EH (cell line): ENCODE results near the gene SSH2.

ENCODE experiments used
- DNase-seq: peaks from one replicate; pipeline ENCODE4 v3.0.0-alpha.2; 2015; ENCODE audit warnings: low read depth

SSH2 gene

DNA sequence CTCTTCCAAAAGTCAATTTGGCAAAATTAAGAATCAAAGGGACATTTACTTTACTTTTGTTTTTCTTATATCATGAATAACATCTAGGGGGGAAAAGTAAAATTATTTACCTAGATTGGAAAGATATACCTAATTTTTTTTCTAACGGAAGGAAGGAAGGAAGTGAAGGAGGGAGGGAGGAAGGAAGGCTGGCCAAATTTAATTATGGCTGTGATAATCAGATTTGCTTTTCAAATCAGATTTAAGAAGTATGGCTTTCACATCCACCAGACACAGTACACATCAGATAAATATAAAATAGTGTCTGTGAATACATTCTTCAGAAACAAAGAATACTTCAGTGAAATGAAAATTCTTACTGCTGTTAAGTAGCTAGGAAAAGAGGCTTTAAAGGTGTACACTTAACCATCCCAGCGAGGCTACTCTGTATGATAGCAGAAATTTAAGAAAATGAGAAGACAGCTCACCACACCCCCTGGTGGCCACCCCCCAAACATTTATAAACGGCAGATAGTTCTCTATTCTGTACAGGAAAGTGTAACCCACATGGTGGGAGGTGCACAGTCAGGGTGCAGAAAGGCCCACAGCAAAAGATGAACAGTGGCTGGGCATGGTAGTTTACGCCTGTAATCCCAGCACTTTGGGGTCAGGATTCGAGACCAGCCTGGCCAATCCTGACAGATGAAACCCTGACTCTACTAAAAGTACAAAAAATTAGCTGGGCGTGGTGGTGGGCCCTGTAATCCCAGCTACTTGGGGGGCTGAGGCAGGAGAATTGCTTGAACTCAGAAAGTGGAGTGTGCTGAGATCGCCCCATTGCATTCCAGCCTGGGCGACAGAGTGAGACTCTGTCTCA is 150.8 kb downstream of the SSH2 start:
- DNase-seq, result peak; percentile 61

DNA sequence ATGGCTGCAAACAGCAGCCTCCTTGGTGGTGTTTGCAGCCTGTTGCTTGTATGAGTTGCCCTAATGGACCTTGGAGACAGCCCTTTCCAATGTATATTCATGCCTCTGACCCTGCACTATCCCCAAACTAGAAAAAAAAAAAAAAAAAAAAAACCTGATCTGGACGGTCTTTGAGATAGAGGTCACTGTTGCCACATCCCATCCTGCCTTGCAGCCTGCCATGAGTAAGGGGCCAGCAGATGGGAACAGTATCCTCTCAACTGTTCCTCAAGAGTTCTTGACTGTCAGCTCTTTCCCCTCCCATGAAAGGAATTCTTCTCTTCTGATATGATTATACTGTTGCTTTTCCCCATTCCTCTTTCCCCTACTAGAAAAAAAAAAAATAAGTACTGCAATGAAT is 152.4 kb downstream of the SSH2 start:
- DNase-seq, result no peak

DNA sequence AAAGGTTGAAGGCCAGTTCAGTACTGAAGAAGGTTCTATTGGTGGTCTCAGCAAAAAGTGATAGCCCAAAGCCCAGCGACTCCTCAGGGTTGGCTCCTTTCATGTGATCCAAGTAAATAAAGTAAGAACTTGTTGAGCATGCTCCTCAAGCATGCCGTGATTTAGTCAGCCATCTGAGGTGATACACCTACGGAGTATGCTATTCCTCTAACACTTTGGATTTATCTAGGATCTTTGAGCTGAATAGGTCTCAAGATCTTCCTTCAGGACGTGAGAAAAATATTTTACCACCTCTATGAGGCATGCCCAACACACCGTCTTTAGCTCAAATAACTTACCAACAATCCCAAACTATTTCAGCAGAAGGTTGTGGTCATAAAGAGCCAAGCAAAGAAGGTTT is 154.0 kb downstream of the SSH2 start:
- no peak for DNase-seq

DNA sequence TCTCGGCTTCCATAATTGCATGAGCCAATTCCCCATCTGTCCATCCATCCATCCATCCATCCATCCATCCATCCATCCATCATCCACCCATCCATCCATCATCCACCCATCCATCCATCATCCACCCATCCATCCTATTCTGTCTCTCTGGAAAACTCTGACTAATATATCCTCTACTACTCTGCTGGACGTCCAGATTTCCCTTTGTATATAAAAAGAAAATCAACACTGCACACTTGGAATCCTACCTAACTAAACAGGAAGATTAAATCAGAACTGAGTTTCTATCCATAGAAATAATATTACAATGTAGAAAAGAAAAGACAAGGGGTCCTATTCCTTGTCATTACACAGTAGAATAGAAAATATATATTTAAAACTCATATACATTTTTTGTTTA is 157.0 kb downstream of the SSH2 start:
- DNase-seq, result no peak

DNA sequence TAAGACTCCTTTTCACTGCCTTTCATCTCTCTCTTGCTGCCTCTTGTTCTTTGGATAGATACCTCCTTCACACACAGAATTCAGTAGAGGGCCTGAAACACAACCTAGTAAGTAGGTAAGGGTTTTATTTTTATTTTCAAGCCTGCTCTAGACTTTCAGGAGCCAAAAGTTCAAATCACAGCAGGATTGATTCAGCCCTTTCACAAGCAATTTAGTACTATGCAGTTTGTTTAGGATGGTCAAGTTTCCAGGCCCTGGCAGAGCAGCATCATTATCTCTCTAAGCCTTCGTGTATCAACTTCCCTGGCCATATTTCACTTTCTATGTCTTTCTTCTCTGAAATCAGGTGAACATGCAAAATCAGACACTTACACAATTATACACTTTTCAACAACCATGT is 158.5 kb downstream of the SSH2 start:
- no peak for DNase-seq

DNA sequence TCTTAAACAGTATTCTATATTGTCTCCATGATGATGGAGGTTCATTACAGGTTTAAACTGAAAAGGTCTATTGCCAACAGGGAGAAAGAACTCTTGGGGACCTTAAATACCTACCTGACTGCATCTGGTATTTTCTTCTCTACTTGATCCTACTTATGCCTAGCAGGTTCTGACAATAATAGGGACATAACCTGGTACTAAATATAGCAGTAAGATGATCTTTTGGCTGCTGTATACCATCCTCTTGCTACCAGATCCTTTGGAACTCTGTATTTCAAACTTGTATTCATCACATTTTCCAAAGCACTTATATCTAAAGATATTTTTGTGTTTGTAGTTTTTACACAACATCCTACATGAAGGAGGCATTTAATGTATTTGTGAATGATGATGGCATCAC is 160.8 kb downstream of the SSH2 start:
- DNase-seq, result no peak

DNA sequence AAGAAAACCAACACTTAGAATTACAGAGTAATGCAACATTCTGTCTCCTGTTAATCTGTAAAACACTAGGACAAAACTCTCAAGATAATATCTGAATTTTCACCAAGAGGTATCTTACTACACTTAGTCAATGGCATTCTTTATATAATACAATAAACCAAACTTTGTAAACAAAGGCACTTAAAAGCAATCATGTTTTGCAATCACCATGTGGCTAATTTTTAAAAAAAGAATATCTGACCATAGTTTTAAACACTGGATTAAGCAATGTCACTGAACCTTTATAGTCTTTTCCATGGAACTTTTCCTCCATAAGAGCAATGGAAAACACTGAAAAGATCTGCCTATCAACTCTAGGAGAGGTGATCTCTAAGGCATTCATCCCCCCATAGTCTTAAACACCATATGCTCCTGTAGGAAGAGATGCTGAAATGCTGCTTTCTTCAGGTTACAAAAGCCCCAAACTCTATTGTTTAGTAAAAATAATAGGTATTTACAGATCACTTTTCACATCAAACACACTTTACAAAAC is 163.2 kb downstream of the SSH2 start:
- no peak for DNase-seq

DNA sequence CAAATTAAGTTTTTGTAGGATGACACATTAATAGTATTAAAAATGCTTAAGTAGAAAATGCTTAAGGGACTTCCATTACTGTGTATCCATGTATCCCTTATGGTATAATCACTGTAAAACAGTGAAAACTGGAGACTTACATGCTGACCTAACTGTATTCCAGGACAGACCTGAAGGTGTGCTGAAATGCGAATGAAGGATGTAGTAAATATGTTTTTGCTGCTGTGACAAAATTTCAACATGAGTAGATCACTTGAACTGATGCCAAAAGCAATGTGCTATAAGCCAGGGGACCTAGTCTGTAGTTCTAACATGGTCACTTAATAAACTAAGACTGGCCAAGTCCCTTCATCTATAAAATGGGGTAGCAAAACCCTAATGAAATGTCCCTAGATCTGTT is 165.3 kb downstream of the SSH2 start:
- DNase-seq, result no peak

DNA sequence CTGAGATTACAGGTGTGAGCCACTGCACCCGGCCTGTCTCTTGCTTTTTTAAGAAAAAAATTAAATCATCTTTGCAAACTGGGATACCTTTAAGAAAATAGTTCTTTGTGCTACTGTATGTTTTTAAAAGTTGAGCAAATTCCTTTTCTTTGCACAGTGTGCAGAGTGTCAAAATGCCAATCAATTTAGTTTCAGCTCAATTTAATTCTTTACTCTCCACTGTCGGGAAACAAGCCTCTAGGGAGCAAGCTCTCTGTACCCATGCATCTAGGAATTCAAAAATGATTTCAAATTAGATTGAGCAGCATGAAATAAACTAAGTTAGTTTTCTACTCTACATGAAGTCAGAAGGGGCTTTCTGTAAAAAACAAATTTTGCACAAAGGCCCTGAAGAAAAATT is 165.8 kb downstream of the SSH2 start:
- no peak for DNase-seq

DNA sequence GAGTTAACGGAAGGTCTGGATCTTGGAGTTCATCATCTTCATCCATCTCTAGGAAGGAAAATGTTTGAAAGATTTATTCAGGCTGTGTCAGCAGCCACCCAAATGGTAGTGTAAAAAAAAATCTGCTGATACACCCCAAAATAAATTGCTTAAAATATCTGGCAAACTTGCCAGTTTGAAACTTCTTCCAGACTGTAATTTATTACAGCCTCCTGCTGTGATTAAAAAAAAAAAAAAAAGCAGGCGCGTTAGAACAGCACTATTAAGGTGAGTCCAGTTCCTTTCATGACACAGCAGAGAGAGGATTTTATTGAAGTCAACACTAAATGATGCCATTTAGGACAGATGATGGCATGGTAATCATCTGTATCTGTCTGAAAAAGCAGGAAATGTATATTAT is 166.8 kb downstream of the SSH2 start:
- no peak for DNase-seq

DNA sequence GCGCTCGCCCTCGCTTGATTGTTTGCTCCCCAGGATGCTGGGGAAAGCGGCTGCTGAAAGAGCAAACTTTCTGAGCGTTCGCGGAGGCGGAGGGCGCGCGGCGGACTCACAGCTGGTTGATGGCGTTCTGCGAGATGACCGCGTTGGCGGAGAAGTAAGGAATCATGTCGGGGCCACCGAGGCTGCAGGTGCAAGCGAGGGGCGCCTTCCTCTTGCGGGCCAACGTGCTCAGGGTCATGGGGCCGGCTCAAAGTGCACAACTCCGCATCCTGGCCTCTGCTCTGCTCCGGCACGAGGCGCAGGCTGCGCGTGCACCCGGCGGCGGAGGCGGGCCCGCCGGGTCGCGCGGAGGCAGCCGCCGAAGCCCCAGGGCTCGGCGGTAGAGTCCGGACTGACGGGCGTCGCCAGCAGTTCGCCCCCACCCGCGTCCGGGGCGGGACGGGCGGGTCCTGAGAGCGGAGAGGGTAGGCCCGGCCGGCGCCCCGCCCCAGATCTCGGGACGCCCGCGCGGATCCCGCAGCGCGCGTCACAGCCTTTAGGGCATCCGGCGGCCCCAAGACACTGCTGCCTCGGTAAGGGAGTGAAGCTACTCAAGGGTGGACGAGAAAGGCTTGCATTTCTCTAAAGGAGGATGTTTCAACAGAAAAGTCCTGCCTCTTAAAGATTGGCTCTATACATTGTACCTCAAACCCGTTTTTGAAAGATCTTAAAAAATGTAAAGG is 168.8 kb downstream of the SSH2 start:
- DNase-seq, result peak; percentile 88

DNA sequence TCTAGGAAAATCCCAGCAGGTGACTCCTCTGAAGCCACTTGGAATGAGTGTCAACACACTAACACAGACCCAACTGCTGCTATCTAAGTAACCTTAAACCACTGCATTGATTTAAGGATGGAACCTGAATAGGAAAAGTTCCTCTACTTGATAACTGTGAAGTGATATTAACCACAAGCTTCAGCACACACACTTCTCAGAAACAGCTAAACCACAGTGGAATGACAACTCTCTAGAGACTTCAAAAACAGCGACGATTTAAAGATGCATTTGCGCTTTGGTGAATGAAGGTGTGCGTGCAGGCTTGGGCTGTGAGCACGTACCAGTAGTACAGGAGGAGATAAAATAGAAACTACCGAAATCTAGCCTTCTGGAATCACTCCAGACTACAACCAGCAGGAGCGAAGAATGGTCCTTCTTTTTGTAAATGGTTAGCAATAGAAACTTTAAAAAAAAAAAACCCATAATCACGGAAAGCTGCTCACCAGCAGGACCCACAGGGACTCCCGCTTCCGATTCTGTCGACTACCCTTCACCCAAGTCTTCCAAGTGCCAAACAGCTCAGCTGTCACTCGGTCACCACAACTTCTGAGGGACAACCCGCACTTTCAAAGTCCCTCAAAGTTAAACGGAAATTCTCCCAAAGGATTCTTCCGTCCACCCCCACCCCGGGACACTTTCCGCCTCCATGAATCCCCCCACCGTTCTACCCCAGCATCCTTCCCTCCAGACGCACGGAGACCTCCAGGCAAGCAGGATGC is 169.6 kb downstream of the SSH2 start:
- peak; percentile 27 for DNase-seq

DNA sequence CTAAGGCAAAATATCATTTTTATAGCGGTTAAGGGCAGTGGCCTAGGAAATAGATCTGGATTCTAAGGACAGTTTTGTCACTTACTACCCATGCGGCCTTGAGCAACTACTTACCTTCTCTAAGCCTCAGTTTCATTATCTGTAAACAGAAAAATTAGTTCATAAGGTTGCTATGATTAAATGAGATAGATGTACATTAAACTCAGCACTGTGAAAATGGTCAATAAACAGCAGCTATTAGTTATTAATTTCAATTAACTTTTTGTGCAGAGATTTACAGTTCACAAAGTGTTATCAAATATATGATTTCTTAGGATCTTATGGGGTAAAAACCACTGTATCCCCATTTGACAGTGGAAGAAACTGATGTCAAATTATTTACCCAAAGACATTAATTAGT is 171.8 kb downstream of the SSH2 start:
- DNase-seq, result no peak

DNA sequence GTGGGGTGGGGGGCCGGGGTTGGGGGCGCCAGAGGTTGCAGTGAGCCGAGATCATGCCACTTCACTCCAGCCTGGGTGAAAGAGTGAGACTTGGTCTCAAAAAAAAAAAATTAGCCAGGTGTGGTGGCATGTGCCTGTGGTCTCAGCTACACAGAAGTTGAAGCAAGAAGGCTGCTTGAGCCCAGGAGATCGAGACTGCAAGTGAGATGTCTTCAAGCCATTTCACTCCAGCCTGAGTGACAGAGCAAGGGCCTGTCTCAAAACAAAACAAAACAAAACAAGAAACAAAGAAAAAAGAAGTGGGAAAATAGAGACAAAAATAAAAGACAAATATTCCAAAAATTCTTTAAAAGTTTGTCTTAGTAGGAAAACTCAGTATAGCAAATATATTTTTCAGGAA is 172.2 kb downstream of the SSH2 start:
- DNase-seq, result no peak

DNA sequence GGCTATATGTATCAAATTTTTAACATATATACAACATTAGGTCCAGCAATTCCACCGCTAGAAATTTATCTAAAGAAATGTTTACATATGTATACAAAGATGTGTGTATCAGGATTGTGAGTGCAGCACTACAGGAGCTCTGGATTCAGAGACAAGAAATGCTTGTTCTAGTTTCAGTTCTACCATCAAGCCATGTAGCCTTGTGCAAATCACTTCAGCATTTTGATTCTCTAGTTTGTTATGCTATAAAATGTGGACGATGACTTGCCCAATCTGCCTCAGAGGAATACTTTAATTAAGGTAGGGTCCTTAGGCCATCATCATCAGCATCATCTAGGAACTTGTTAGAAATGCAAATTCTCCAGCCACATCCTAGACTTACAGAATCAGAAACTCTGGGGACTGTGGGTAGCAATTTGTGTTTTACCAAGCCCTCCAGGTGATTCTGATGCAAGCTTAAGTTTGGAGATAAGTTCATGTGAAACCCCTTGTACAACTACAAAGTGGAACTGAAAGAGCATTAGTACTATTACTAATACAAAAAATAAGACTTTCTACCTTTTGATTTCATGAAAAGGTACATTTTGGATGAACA is 176.1 kb downstream of the SSH2 start:
- DNase-seq, result no peak

DNA sequence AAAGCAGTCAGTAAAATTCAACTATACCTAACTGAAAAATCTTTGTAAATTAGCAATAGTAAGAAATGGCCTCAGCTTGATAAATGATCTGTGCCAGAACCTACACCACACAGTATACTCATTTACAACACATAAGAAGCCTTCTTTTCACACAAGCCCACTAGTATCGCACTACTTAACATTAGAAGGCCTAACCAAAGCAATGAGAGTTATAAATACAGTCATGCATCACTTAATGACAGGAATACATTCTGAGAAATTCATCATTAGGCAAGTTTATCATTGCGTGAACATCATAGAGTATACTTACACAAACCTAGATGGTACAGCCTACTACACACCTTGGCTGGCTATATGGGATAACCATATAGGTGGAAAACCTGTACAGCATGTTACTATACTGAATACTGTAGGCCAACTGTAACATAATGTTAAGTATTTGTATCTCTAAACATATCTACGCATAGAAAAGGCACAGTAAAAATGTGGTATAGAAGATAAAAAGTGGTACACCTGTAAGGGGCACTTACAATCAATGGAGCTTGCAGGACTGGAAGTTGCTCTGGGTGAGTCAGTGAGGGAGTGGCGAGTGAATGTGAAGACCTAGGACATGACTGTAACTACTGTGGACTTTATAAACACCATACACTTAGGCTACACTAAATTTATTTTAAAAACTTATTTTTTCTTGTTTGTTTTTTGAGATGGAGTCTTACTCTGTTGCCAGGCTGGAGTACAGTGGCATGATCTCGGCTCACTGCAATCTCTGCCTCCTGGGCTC is 180.8 kb downstream of the SSH2 start:
- no peak for DNase-seq

DNA sequence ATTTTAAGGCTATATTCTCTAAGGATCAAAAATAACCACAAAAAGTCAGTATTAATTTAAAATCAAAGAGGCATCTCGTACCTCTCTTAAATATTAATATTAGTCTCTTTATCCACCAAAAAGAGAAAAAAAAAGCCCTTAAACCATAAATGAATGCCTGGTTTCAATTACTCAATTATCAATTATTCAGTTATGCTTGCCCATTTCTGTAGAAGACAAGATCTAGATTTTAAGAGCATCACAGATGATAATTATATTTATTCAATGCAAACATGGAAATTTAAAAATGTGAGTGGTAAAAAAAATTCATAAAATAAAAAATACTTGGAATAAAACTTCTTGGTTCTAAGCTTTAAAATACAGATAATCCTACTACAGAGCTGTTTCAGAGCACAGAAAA is 181.6 kb downstream of the SSH2 start:
- DNase-seq, result no peak

DNA sequence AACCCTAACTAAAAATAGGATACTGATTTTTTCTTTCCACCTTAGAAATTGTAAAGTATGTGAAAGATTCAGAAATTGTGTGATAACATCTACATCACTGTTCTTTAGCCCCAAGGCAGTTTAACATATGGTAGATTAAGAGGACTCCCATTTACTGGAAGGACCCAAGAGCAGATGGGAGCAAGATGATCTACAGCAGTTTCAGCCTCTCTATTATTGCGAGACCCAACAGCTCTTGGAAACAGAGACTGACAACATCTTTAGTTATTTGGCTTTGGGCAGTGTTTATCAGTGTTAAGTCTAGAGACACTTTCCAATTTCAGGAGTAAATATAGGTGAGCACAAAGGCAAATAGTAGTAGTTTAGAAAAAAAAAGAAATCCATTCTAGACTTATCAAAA is 182.4 kb downstream of the SSH2 start:
- peak; percentile 61 for DNase-seq

DNA sequence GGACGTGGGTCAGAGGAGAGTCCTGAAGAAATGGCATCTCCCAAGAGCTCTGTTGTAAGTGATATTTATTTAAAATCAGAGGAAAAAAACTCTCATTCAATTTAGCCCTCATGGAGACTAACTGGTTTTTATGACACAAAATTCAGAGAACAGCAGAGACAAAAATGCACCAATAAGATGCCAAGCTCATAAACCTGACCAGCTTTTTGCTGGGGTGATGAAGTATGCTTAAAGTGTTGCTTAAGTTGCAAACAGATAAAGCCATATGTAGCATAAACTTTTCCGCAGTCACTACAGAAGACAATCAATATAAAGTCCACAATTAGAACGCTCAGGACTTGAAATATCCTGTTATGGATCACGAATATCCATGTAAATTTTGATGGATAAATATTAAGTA is 183.4 kb downstream of the SSH2 start:
- DNase-seq, result no peak

DNA sequence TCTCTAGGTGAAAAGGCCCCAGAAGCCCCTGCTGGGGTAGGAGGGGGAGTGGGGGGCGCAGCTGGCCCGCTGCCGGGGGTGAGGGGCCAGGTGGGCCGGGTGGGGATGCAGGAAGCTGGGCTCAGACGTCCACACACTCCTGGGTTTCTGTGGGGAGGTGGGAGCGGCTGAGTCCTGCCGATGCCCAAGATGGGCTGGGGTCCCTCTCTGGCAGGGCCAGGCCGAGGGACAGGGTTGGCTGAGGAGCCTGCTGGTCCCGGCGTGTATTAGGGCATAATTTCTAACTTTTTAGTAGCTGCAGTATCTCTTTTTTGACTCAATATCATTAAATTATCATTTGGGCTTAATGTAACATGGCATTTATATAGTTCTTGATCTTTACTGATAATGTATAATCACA is 185.9 kb downstream of the SSH2 start:
- DNase-seq, result no peak

DNA sequence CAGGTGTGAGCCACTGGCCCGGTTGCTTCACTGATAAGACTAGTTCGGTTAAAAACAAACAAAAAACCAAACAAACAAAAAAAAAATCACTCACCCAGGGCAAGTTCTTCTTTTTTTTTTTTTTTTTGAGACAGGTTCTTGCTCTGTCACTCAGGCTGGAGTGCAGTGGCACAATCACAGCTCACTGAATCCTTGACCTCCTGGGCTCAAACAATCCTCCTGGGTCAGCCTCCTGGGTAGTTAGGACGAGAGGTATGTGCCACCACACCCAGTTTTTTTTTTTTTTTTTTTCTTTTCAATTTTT is 187.9 kb downstream of the SSH2 start:
- DNase-seq, result no peak

DNA sequence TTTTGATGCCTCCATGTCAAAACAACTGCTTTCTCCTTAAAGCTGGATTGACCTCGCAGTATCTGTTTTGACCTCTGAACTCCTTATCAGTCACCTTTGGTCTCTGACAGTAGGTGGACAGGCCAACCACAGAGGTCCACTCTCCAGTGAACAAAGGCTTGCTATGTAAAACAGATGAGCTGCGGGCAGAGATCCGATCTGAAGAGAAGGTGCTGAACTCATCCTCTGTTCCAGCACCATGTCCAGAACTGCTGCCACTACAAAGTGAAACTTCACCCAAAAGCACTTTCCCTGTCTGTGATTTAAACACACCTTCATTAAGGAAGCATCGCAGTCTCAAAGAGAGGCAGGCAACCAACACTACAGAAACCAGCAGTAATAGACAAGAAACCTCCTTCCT is 190.0 kb downstream of the SSH2 start:
- no peak for DNase-seq
